OCI-LY7 (cell line): ENCODE measurements around the gene KCTD5. TPM values are rescaled to one million over a fixed set of nuclear protein-coding genes. Genes with fewer than 3 reads are reported as not detected.

Experiments
- BruUV-seq: library from RNA; stranded (reverse); fragments of 400-500 nt; replicated peaks from 2 replicates; lab custom pipeline; 2021; lab: Mats Ljungman, UMichigan
- CTCF ChIA-PET: fragments of 300-600 bp; sonication (Branson Sonifier 250); formaldehyde crosslinking; loops from one replicate; lab custom pipeline; 2022; ENCODE audit warnings: antibody characterized with exemption; ENCODE audit not compliant: unreplicated experiment; lab: Charles Lee
- POLR2A ChIA-PET: fragments of 300-600 bp; sonication (Branson Sonifier 250); formaldehyde crosslinking; loops from one replicate; lab custom pipeline; 2022; ENCODE audit warnings: antibody characterized with exemption; lab: Charles Lee
- DNase-seq: peaks from one replicate; pipeline ENCODE4 v3.0.0-alpha.2; 2015; ENCODE audit warnings: low spot score
- H2AFZ ChIP-seq: fragments of 200-600 bp; sonication (generic), shearing (Covaris generic); 2 replicates; pipeline ENCODE4 v1.6.1; 2014; ENCODE audit warnings: mild to moderate bottlenecking, antibody characterized with exemption, low read length, moderate library complexity
- H3K27ac ChIP-seq: fragments of 200-600 bp; sonication (generic); 2 replicates; pipeline ENCODE4 v1.5.1; 2014; ENCODE audit warnings: mixed run types, low read depth, mild to moderate bottlenecking, moderate library complexity, low read length, inconsistent platforms; ENCODE audit not compliant: poor library complexity, severe bottlenecking
- H3K36me3 ChIP-seq: fragments of 200-600 bp; sonication (generic); 2 replicates; pipeline ENCODE4 v1.6.1; 2014; ENCODE audit warnings: mild to moderate bottlenecking, antibody characterized with exemption, low read length, moderate library complexity, mixed read lengths; ENCODE audit not compliant: insufficient read depth
- H3K4me1 ChIP-seq: fragments of 200-600 bp; sonication (generic); 2 replicates; pipeline ENCODE4 v1.5.1; 2014; ENCODE audit warnings: mild to moderate bottlenecking, low read length; ENCODE audit not compliant: insufficient read depth, poor library complexity, severe bottlenecking
- H3K4me2 ChIP-seq: fragments of 200-600 bp; sonication (generic); 2 replicates; pipeline ENCODE4 v1.6.1; 2014; ENCODE audit warnings: mild to moderate bottlenecking, low read length
- H3K4me3 ChIP-seq: fragments of 200-600 bp; sonication (generic); 2 replicates; pipeline ENCODE4 v1.5.1; 2014; ENCODE audit warnings: mild to moderate bottlenecking, low read depth, low read length; ENCODE audit not compliant: poor library complexity, severe bottlenecking
- H3K79me2 ChIP-seq: fragments of 200-600 bp; sonication (generic); 2 replicates; pipeline ENCODE4 v1.6.1; 2016; ENCODE audit warnings: low read depth, mild to moderate bottlenecking, low read length, moderate library complexity, mixed read lengths; ENCODE audit not compliant: insufficient read depth
- H3K9me2 ChIP-seq: fragments of 200-600 bp; sonication (generic); 2 replicates; pipeline ENCODE4 v1.6.1; 2016; ENCODE audit warnings: mild to moderate bottlenecking, low read length, mixed read lengths; ENCODE audit not compliant: insufficient read depth
- H3K9me3 ChIP-seq: fragments of 200-600 bp; sonication (generic); 2 replicates; pipeline ENCODE4 v1.6.1; 2014; ENCODE audit warnings: mild to moderate bottlenecking, mixed run types, low read length, mixed read lengths
- H4K20me1 ChIP-seq: fragments of 200-600 bp; sonication (generic); 2 replicates; pipeline ENCODE4 v1.6.1; 2014; ENCODE audit warnings: mild to moderate bottlenecking, antibody characterized with exemption, low read length, moderate library complexity, mixed read lengths; ENCODE audit not compliant: insufficient read depth
- EZH2phosphoT487 ChIP-seq: fragments of 200-600 bp; sonication (generic); IDR thresholded peaks from 2 replicates; pipeline ENCODE4 v1.6.1; 2018; ENCODE audit warnings: low read depth, borderline replicate concordance, mild to moderate bottlenecking, mixed run types, antibody characterized with exemption, low read length, moderate library complexity, mixed read lengths
- intact Hi-C: fragments of 100-400 bp; cut with micrococcal nuclease; formaldehyde crosslinking; loops from one replicate; pipeline ENCODE4 v1.10.0; 2022; ENCODE audit not compliant: unreplicated experiment
- total RNA-seq, 2 experiments: library from RNA; depleted of rRNA in 1 of 2; stranded (reverse); fragments of >200 nt in 1 of 2; shearing (Covaris generic) in 1 of 2; gene quantifications; 2 replicates each; pipeline ENCODE4 v1.2.3, GENCODE V29; 2014 to 2022
- TF ChIP-seq, protein P1 (sequence below): fragments of 200-600 bp; sonication (generic); conservative IDR thresholded peaks from 2 replicates; pipeline ENCODE4 v1.5.1; 2014; ENCODE audit warnings: mild to moderate bottlenecking, antibody characterized with exemption, low read length, moderate library complexity, mixed read lengths

The KCTD5 gene
- total RNA-seq, 2 experiments from 2014 or later, result 25.8 to 34.6 TPM

DNA sequence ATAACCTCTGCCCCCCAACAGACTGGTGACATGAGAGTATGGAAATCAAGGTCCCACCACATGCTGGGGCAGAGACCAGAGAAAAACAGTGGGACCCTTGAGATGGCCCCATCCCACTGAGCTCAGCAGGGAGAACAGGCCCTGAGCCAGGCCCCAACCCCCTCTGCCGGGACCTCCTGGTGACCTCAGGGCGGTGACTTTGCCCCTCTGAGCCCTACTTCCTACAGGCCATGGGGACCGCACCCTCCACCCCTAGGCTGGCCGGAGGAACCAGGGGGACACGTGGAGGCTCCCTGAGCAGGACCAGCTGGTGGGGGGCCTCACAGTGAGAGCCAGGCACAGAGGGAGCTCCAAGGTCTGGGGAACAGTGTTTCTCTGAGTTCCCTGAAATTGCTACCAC is 56.3 kb downstream of the KCTD5 start:
- Histone ChIP-seq H3K36me3 (no peaks in the 10 kb centered on the region), H3K4me1 (no peaks in the 10 kb centered on the region), H3K79me2 (no peaks in the 10 kb centered on the region), H2AFZ (no peak overlapping the region), H3K9me3 (no peaks in the 10 kb centered on the region), H3K4me2 (no peak overlapping the region), H3K4me3 (no peak overlapping the region), H4K20me1 (no peaks in the 10 kb centered on the region), H3K27ac (no peak overlapping the region), H3K9me2 (no peaks in the 10 kb centered on the region)
- intact Hi-C loops, result no loop called here
- ChIA-PET CTCF (no interaction called here), POLR2A (interaction anchor here (0.6 to 0.7 kb wide), 2 partner anchors 8 to 124 kb away, joined by 3 to 4 read pairs; no protein-coding TSS in a partner anchor)
- BruUV-seq, result no TSS peak
- no peak for DNase-seq
- TF ChIP-seq EZH2phosphoT487, result no peak
- TF ChIP-seq, protein P1, sequence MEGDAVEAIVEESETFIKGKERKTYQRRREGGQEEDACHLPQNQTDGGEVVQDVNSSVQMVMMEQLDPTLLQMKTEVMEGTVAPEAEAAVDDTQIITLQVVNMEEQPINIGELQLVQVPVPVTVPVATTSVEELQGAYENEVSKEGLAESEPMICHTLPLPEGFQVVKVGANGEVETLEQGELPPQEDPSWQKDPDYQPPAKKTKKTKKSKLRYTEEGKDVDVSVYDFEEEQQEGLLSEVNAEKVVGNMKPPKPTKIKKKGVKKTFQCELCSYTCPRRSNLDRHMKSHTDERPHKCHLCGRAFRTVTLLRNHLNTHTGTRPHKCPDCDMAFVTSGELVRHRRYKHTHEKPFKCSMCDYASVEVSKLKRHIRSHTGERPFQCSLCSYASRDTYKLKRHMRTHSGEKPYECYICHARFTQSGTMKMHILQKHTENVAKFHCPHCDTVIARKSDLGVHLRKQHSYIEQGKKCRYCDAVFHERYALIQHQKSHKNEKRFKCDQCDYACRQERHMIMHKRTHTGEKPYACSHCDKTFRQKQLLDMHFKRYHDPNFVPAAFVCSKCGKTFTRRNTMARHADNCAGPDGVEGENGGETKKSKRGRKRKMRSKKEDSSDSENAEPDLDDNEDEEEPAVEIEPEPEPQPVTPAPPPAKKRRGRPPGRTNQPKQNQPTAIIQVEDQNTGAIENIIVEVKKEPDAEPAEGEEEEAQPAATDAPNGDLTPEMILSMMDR, result no peak

DNA sequence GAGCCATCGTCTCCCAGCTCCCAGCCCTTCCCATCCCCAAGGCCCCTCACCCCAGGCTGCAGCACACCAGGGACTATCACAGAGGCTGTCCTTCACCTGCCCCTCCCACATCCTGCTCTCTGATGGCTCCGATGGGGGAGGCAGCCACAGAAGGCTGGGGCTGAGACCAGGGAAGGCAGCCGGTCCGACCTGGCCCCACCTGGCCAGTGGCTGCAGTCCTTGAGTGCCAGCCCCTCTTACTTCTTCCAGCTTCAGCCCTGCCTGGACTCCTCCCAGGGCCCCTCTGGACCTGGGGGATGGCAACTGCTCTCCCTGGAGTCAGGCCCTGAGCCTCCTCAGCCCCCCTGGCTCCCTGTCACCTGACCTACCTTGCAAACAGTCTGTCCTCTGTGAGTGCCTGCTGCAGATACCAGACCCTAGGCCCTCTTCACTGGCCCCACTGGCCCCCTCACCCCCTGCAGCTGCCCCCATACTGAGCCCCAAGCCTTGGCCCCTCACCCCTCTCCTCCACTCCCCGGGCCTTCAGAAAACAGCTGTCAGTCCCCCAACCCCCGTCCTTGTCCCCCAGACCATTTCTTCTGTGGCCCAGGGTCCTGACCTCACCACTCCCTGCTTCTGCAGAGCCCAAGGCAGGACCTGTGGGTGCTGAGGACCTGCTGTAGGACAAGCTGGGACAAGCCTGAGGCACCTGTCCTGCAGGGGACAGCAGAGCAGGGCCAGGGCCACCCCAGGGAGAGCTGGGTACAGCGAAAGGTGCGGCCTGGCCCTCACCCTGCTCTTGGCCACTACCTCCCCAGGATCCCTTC is 57.5 kb downstream of the KCTD5 start:
- CTCF ChIA-PET, result no interaction called here
- BruUV-seq, result no TSS peak
- Histone ChIP-seq H3K4me1 (no peaks in the 10 kb centered on the region), H4K20me1 (no peaks in the 10 kb centered on the region), H3K4me3 (no peak overlapping the region), H3K36me3 (no peaks in the 10 kb centered on the region), H3K79me2 (no peaks in the 10 kb centered on the region), H2AFZ (no peak overlapping the region), H3K4me2 (no peak overlapping the region), H3K9me3 (no peaks in the 10 kb centered on the region), H3K9me2 (no peaks in the 10 kb centered on the region), H3K27ac (no peak overlapping the region)
- DNase-seq, result no peak
- intact Hi-C loops, result no loop called here
- POLR2A ChIA-PET, result no interaction called here
- TF ChIP-seq, protein P1, result no peak
- TF ChIP-seq EZH2phosphoT487, result no peak

DNA sequence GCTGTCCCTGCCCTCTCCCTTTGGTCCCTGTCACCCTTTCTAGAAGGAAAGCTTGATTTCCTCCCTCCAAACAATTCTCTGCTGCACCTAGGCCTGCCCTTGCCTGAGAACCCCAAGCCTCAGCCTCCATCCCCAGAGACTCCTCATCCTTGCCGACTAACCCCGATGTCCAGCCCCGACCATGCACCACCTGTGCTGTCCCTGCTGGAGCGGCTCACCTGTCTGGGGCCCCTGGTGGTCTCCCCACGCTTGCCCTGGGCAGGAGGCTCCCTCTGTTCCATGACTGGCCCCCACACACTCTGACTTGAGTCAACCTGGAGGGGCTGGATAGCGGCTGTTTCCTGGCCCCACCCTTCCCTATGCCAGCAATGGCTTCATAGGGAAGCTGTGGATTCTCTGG is 58.2 kb downstream of the KCTD5 start:
- POLR2A ChIA-PET, result no interaction called here
- CTCF ChIA-PET, result no interaction called here
- H3K4me2 ChIP-seq, result no peak overlapping the region
- H3K36me3 ChIP-seq, result no peaks in the 10 kb centered on the region
- no peaks in the 10 kb centered on the region for H3K4me1 ChIP-seq
- H3K27ac ChIP-seq, result no peak overlapping the region
- H3K9me2 ChIP-seq, result no peaks in the 10 kb centered on the region
- no peaks in the 10 kb centered on the region for H4K20me1 ChIP-seq
- TF ChIP-seq, protein P1, result no peak
- no peak for TF ChIP-seq EZH2phosphoT487
- H3K79me2 ChIP-seq, result no peaks in the 10 kb centered on the region
- intact Hi-C loops, result no loop called here
- H3K4me3 ChIP-seq, result no peak overlapping the region
- DNase-seq, result no peak
- BruUV-seq, result no TSS peak
- no peaks in the 10 kb centered on the region for H3K9me3 ChIP-seq
- H2AFZ ChIP-seq, result no peak overlapping the region
